HG02759 (cell line): ENCODE results near the gene ST8SIA4.

Experiments
- ATAC-seq: cut with Tn5 transposase; IDR thresholded peaks from one replicate; pipeline ENCODE4 v1.9.1; 2021; ENCODE audit warnings: mild to moderate bottlenecking, moderate library complexity; ENCODE audit not compliant: unreplicated experiment

The ST8SIA4 gene

GRCh38 chr5:100903039-100903887 is at the start of gene ST8SIA4:
TSS of gene ST8SIA4 (minus strand) at chr5:100903282. CDS start at chr5:100902955, 327 bp downstream.
- peak; percentile 72 for ATAC-seq

GRCh38 chr5:100950985-100951384 is 47.9 kb upstream of the ST8SIA4 start:
- ATAC-seq = no peak

GRCh38 chr5:100913298-100913697 is 10.2 kb upstream of the ST8SIA4 start:
- ATAC-seq = no peak

GRCh38 chr5:100909034-100909433 is 6.0 kb upstream of the ST8SIA4 start:
- no peak for ATAC-seq

GRCh38 chr5:100905259-100905914 is 2.3 kb upstream of the ST8SIA4 start:
- ATAC-seq = no peak

GRCh38 chr5:100904259-100904861 is 1.3 kb upstream of the ST8SIA4 start:
- peak; percentile 26 for ATAC-seq

GRCh38 chr5:100902440-100903038 is 543 bp downstream of the ST8SIA4 start:
- ATAC-seq = no peak

- no peak for ATAC-seq
Measured at GRCh38 chr5:100901821-100902341, 1.2 kb downstream of the ST8SIA4 start.

GRCh38 chr5:100900796-100901781 is 2.0 kb downstream of the ST8SIA4 start:
- ATAC-seq = peak; percentile 41

- ATAC-seq = peak; percentile 6
Measured at GRCh38 chr5:100900142-100900795, 2.8 kb downstream of the ST8SIA4 start.

GRCh38 chr5:100899675-100900074 is 3.4 kb downstream of the ST8SIA4 start:
- no peak for ATAC-seq

- ATAC-seq = no peak
Measured at GRCh38 chr5:100898504-100899346, 4.4 kb downstream of the ST8SIA4 start.

- ATAC-seq = no peak
Measured at GRCh38 chr5:100896054-100896453, 7.0 kb downstream of the ST8SIA4 start.

- peak; percentile 78 for ATAC-seq
Measured at GRCh38 chr5:100890461-100891008, 12.5 kb downstream of the ST8SIA4 start.

GRCh38 chr5:100889896-100890295 is 13.2 kb downstream of the ST8SIA4 start:
- no peak for ATAC-seq

- ATAC-seq = peak; percentile 62
Measured at GRCh38 chr5:100889165-100889743, 13.8 kb downstream of the ST8SIA4 start.

- ATAC-seq = no peak
Measured at GRCh38 chr5:100877274-100877673, 25.8 kb downstream of the ST8SIA4 start.
